HG03095 (cell line): ENCODE measurements around the gene ZNF618.

ENCODE experiments used
- ATAC-seq: cut with Tn5 transposase; IDR thresholded peaks from one replicate; pipeline ENCODE4 v1.9.1; 2021; ENCODE audit warnings: moderate library complexity; ENCODE audit not compliant: unreplicated experiment

The ZNF618 gene

DNA sequence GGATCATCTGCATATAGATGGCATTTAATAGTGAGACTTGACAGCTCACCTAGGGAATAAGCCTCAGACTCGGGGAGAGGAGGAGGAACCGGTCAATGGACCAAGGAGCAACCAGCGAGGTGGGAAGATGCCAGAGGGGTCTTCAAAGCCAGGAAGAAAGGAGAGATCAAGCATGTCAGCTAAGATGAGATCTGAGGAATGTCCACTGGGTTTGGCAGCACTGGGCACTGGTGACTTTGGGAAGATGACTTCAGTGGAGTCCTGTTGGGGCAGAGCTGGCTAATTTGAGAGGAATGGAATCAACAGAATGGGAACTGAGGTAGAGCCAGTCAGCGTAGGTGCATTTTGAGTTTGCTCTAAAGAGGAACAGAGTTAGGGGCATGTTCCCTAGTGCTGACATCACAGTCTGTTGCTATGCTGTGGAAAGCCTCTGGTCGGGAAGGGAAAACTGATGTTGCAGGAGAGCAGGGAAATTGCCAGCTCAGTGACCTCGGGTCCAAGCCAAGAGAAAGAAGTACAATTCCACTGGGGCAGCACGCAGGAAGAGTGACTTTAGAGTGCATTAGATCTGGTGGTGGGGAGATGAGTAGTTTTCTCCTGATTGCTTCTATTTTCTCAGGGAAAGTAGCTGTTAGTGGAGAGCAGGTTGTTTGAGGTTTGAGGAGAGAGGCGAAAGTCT, 56.9 kb downstream of the ZNF618 start:
- no peak for ATAC-seq

GRCh38 chr9:113933671-113934070, 57.6 kb downstream of the ZNF618 start:
- no peak for ATAC-seq

- no peak for ATAC-seq
These were observed 58.2 kb downstream of the ZNF618 start for GRCh38 chr9:113934167-113934828.

GRCh38 chr9:113934829-113935676, 58.9 kb downstream of the ZNF618 start:
- no peak for ATAC-seq

- no peak for ATAC-seq
These were observed 59.7 kb downstream of the ZNF618 start for GRCh38 chr9:113935677-113936380.

GRCh38 chr9:113940077-113940476, 64.0 kb downstream of the ZNF618 start:
- no peak for ATAC-seq

GRCh38 chr9:113941056-113941455, 64.9 kb downstream of the ZNF618 start:
- no peak for ATAC-seq

GRCh38 chr9:113941526-113941925, 65.4 kb downstream of the ZNF618 start:
- ATAC-seq: no peak

DNA sequence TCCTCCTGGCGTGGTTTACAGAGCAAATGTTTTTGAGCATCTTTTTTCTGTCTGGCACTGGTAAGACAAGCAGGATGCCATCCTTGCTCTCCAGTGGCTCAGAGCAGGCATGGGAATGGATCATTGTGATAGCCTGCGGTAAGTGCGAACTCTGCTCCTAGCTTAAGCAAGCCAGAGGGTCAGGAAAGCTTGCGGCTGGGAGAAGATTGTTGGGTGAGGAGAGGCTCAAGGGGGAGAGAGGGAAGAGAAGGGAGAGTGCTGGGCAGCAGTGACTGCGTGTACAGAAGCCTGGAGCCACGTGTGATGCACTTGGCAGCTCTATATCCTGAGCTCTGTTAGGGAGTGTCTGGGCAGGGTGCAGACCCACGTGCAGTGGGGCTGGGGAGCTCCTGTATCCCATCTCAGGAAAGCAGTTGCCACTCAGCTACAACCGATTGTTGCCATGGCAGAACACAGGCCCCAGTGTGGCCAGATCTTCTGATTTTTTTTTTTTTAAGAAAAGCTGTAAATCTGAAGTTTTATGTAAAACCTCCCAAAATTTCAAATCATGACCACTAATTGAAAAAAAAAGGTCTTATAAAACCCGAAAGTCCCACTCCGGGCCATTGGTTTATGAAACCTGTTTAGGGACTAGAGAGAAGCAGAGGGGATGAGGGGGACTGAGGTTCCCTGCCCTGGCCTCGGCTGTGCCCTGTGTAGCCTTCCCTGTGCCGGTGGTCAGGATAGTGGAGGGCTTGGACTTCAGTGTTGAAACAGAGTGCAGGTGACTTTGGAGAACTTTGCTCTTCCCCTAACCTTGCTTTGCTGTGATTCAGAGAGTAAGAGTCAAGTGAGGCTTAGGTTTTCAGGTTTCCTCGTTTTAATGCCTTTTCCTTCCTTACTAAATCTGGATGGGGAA, 67.3 kb downstream of the ZNF618 start:
- no peak for ATAC-seq

- no peak for ATAC-seq
These were observed 69.7 kb downstream of the ZNF618 start for GRCh38 chr9:113945784-113946183.

- ATAC-seq: no peak
These were observed 70.5 kb downstream of the ZNF618 start for GRCh38 chr9:113946496-113947115.

GRCh38 chr9:113947941-113948340, 71.8 kb downstream of the ZNF618 start:
- ATAC-seq: no peak

DNA sequence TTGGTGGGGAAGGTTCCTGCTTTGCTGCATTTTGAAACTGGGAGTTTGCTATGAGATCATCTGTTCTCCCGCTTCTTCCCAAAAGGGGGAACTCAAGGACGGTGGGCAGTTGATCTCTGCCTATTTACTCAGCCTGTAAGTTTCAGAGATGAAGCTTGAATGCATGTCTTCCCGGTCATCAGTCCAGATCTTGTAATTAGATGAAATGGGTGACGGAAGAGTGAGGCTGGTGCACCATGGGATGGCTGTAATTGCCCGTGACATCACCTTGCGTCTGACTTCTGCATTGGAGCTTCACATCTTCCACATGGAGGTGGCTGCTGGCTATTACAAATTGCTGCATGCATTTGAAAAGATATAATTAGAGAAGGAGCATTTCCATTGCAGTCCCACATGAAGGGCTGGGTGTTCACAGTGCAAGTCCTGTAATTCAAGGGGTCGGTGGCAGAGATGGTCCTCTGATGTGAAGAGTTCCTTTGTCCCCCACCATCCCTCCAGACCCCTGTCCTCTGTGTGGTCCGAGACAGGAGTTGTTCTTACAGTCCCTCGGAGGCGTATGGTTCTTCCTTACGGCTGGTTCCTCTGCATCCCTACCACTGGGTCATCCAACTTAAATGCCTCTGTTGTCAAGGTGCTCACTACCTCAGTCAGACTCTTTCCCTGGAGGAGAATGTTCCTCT, 72.9 kb downstream of the ZNF618 start:
- ATAC-seq: no peak

DNA sequence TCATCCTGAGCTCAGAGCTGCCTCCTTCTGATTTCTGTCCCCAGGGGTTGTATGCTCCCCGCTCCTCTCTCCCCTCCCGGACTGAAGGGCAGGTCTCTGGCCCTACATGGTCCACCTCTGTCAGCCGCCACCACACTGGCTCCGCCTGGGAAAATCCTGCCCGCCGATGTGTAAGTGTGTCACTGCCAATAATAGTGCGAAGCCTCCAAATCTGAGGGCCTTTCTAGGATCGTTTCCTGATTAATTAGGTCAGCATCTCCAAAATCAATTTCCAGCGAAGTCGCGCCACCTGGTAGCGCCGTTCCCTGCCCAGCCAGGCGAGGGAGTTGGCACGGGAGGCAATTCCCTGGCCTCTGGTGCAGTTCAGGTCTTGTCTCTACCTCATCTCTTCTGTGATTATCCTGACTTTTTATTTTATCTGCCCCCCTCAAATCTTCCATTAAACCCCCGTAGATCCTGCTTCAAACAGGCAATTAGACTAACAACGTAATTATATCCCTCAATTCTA, 73.5 kb downstream of the ZNF618 start:
- ATAC-seq: no peak

GRCh38 chr9:113950195-113951031, 74.3 kb downstream of the ZNF618 start:
- no peak for ATAC-seq

DNA sequence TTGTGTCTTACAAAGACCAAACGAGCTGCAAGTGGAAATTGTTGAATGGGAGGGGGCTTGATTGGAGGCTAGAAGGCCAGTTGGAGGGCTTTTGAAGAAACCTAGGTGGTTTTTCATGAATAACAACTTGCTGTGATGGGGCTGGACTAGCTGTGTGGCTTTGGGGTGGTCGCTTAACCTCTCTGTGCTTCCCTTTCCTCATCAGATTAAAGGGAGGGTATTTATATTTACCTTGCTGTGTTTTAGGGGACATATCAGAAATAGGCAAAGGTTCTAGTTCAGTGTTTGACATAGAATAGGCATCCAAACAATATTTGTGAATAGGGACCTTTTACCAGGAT, 74.9 kb downstream of the ZNF618 start:
- no peak for ATAC-seq

- no peak for ATAC-seq
These were observed 76.6 kb downstream of the ZNF618 start for GRCh38 chr9:113952676-113953075.

- ATAC-seq: no peak
These were observed 77.4 kb downstream of the ZNF618 start for GRCh38 chr9:113953531-113953930.
